AG10803 (cell line): ENCODE data around the gene UBE2F.
"Not testable (repeated sequence)": the region's sequence is repeated elsewhere in the genome, so short reads cannot be mapped to it uniquely, and the experiment has no call there.

ENCODE experiments used
- DNase-seq: peaks from one replicate; pipeline ENCODE4 v3.0.0; 2010; ENCODE audit warnings: low read depth
- H3K4me3 ChIP-seq: 2 replicates; pipeline ENCODE4 v1.5.1; 2011; ENCODE audit warnings: mild to moderate bottlenecking, low read length, control low read depth
- CTCF ChIP-seq: conservative IDR thresholded peaks from 2 replicates; pipeline ENCODE4 v1.5.1; 2011; ENCODE audit warnings: mild to moderate bottlenecking, low read length, control low read depth, inconsistent platforms

The UBE2F gene

GRCh38 chr2:238065071-238065846, 98.4 kb downstream of the UBE2F start:
- TF ChIP-seq CTCF = no peak
- no peak overlapping the region for H3K4me3 ChIP-seq
- no peak for DNase-seq

GRCh38 chr2:238066218-238066617, 99.4 kb downstream of the UBE2F start:
- no peak overlapping the region for H3K4me3 ChIP-seq
- no peak for DNase-seq
- TF ChIP-seq CTCF = no peak

GRCh38 chr2:238066718-238067117, 99.9 kb downstream of the UBE2F start:
- H3K4me3 ChIP-seq = not testable (repeated sequence)

GRCh38 chr2:238067939-238068338, 101.1 kb downstream of the UBE2F start:
- no peak overlapping the region for H3K4me3 ChIP-seq
- no peak for DNase-seq
- TF ChIP-seq CTCF = no peak

More at GRCh38 chr2:238066718-238067117, 99.9 kb downstream of the UBE2F start:
- not testable (repeated sequence) for DNase-seq

GRCh38 chr2:238069021-238069709, 102.4 kb downstream of the UBE2F start:
- no peak for DNase-seq
- no peak overlapping the region for H3K4me3 ChIP-seq
- no peak for TF ChIP-seq CTCF

- TF ChIP-seq CTCF = no peak
- no peak overlapping the region for H3K4me3 ChIP-seq
- DNase-seq = no peak
Observed at GRCh38 chr2:238069877-238070276, 103.1 kb downstream of the UBE2F start.

- no peak overlapping the region for H3K4me3 ChIP-seq
- TF ChIP-seq CTCF = no peak
- DNase-seq = no peak
Observed at GRCh38 chr2:238075397-238075796, 108.6 kb downstream of the UBE2F start.
